Esophagus muscularis mucosa (tissue), 4 donors: Measurements from ENCODE around the gene ANKRD18A. TPM values are rescaled to one million over a fixed set of nuclear protein-coding genes. Genes with fewer than 3 reads are reported as not detected.
A peak's percentile ranks its signal among the peaks of the same experiment; 100 is the strongest.
"Not testable (repeated sequence)": the region's sequence is repeated elsewhere in the genome, so short reads cannot be mapped to it uniquely, and the experiment has no call there.

Experiments used
- DNase-seq: peaks from one replicate; pipeline ENCODE4 v3.0.0-alpha.2; 2017; ENCODE audit errors: extremely low spot score
- H3K27ac ChIP-seq, 4 donors: fragments of 200-600 bp; sonication (generic); replicated peaks in 1 of 4; 1 replicate in 3 of 4; 2 replicates in 1 of 4; pipeline ENCODE4 v1.5.1; 2016 to 2019; ENCODE audit warnings: mild to moderate bottlenecking in 1 of 4
- H3K27me3 ChIP-seq, 4 donors: fragments of 200-600 bp; sonication (generic); one replicate each; pipeline versions ENCODE4 v1.5.1 to v1.6.0; 2016 to 2019
- H3K36me3 ChIP-seq, 4 donors: fragments of 200-600 bp; sonication (generic); one replicate each; pipeline ENCODE4 v1.5.1; 2016 to 2019
- H3K4me1 ChIP-seq, 4 donors: fragments of 200-600 bp; sonication (generic); one replicate each; pipeline ENCODE4 v1.5.1; 2016 to 2019
- H3K4me3 ChIP-seq, 4 donors: fragments of 200-600 bp; sonication (generic); 1 replicate in 2 of 4; 2 replicates in 2 of 4; pipeline ENCODE4 v1.5.1; 2016 to 2019; ENCODE audit warnings: mild to moderate bottlenecking in 4 of 4, moderate library complexity in 1 of 4
- H3K9me3 ChIP-seq, 4 donors: fragments of 200-600 bp; sonication (generic); 1 replicate in 3 of 4; 2 replicates in 1 of 4; pipeline ENCODE4 v1.5.1; 2016 to 2019
- EP300 ChIP-seq: sonication (generic); formaldehyde crosslinking; IDR thresholded peaks from one replicate; pipeline ENCODE4 v1.6.1; 2017; ENCODE audit warnings: antibody characterized with exemption
- POLR2A ChIP-seq: fragments of 450-650 bp; IDR thresholded peaks from one replicate; pipeline ENCODE4 v1.6.1; 2017; ENCODE audit warnings: antibody characterized with exemption, moderate library complexity, mild to moderate bottlenecking, low read depth
- POLR2AphosphoS5 ChIP-seq, 2 donors: sonication (generic); formaldehyde crosslinking; IDR thresholded peaks; one replicate each; pipeline ENCODE4 v1.6.1; 2017; ENCODE audit warnings: antibody characterized with exemption in 2 of 2
- WGBS: methylation state at CpG from one replicate; pipeline ENCODE4 v1.1.5; 2018; 5-methylcytosine and 5-hydroxymethylcytosine counted together
- intact Hi-C: fragments of 100-400 bp; cut with DNase I; formaldehyde crosslinking; loops from one replicate; pipeline ENCODE4 v1.15.1; 2023
- total RNA-seq, 4 donors: library from RNA; depleted of rRNA; stranded (reverse); fragments of >200 nt; gene quantifications; one replicate each; pipeline versions ENCODE4 v1.1.0 to v1.2.1, GENCODE V29; 2016
- TF ChIP-seq, protein P1 (sequence below), 3 experiments: fragments of 200-600 bp in 2 of 3; fragments of 450-650 bp in 1 of 3; sonication (generic) in 2 of 3; IDR thresholded peaks; one replicate each; pipeline ENCODE4 v1.5.1; 2017 to 2019; ENCODE audit warnings: antibody characterized with exemption in 3 of 3, mild to moderate bottlenecking in 2 of 3, moderate library complexity in 1 of 3

ANKRD18A gene
- total RNA-seq, 4 donors from 2014 or later = 0.11 to 0.58 (median 0.17) TPM; not detected in 1

DNA sequence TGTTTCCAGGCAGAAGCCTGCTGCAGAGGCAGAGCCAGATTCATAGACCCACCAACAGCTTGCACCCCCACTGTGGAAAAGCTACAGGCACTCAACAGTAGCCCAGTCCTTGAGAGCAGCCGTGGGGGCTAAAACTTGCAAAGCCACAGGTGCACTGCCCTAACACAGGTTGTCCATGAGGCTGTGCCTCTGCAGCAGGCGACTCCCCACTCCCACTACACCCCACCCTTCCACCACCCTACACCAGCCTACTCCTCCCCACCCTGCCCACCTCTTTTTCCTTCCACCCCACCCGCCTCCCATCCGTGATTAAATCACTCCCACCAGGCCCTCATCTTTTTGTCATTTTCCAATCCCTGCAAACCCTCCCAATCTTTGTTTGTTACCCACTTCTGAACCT lies 55.2 kb downstream of the ANKRD18A start:
- intact Hi-C loops = not testable (repeated sequence)

DNA sequence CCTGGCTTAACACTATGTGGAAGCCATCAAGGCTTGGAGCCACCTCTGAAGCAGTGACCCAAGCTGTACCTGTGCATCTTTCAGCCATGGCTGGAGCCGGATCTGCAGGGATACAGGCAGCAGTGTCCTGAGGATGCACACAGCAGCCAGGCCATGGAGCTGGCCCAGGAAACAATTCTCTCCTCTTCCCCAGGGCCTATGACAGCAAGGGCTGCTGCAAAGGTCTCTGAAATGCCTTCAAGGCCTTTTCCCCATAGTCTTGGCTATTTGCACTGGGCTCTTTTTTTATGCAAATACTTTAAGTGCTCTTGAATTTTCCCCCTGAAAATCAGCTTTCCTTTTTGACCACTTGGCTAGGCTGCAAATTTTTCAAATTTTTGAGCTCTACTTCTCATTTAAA lies 56.5 kb downstream of the ANKRD18A start:
- WGBS = no CpG with 5 or more reads among the region's 1 CpG
- DNase-seq, H3K4me1 ChIP-seq, H3K9me3 ChIP-seq, intact Hi-C loops, H3K36me3 ChIP-seq, H3K4me3 ChIP-seq, H3K27me3 ChIP-seq, H3K27ac ChIP-seq: not testable (repeated sequence)

More for the DNA sequence above, 55.2 kb downstream of the ANKRD18A start:
- WGBS = 90% methylated on average over 2 of the region's 4 CpGs
- not testable (repeated sequence) for DNase-seq, H3K4me3 ChIP-seq, H3K4me1 ChIP-seq, H3K9me3 ChIP-seq, H3K36me3 ChIP-seq, H3K27me3 ChIP-seq, H3K27ac ChIP-seq

GRCh38 chr9:38561134-38561533 lies 59.3 kb downstream of the ANKRD18A start:
- H3K4me1 ChIP-seq, DNase-seq, H3K4me3 ChIP-seq, intact Hi-C loops, H3K27me3 ChIP-seq, H3K9me3 ChIP-seq, H3K27ac ChIP-seq, H3K36me3 ChIP-seq: not testable (repeated sequence)
- 59% methylated on average over 2 of the region's 2 CpGs for WGBS

DNA sequence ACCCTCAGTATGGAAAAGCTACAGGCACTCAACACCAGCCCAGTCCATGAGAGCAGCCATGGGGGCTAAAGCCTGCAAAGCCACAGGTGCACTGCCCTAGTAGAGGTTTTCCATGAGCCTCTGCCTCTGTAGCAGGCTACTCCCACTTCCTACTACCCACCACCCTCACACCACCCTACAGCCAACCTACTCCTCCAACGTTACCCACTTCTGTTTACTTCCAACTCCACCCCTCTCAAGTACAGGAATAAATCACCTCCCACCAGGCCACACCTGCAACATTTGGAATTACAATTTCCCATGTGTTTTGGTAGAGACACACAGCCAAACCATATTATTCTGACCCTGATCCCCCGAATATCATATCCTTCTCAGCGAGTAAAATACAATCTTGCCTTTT lies 61.2 kb downstream of the ANKRD18A start:
- DNase-seq, H3K27me3 ChIP-seq, H3K36me3 ChIP-seq, H3K27ac ChIP-seq, intact Hi-C loops, H3K4me1 ChIP-seq, H3K9me3 ChIP-seq, H3K4me3 ChIP-seq: not testable (repeated sequence)
- WGBS = 57% methylated on average over 3 of the region's 3 CpGs

GRCh38 chr9:38557746-38558145 lies 62.6 kb downstream of the ANKRD18A start:
- H3K27me3 ChIP-seq, H3K27ac ChIP-seq, H3K36me3 ChIP-seq, intact Hi-C loops, H3K4me1 ChIP-seq, H3K4me3 ChIP-seq, H3K9me3 ChIP-seq: not testable (repeated sequence)
- DNase-seq = peak; percentile 50
- WGBS = 72% methylated on average over 1 of the region's 1 CpG

DNA sequence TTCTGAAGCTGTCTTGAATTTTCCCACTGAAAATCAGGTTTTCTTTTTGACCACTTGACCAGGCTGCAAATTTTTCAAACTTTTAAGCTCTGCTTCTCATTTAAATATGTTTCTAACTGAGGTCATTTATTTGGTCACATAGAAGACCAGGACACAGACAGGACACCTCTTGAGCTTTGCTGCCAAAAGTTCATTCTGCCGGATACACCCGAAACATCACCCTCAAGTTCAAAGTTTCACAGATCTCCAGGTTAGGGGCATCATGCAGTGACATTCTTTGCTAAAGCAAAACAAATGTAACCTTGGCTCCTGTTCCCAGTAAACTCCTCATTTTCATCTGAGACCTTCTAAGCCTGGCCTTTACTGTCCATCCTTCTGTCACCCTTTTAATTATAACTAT lies 65.4 kb downstream of the ANKRD18A start:
- H3K27me3 ChIP-seq, H3K36me3 ChIP-seq, H3K4me1 ChIP-seq, H3K9me3 ChIP-seq, H3K27ac ChIP-seq, intact Hi-C loops, DNase-seq, H3K4me3 ChIP-seq: not testable (repeated sequence)
- WGBS = 100% methylated on average over 2 of the region's 2 CpGs

DNA sequence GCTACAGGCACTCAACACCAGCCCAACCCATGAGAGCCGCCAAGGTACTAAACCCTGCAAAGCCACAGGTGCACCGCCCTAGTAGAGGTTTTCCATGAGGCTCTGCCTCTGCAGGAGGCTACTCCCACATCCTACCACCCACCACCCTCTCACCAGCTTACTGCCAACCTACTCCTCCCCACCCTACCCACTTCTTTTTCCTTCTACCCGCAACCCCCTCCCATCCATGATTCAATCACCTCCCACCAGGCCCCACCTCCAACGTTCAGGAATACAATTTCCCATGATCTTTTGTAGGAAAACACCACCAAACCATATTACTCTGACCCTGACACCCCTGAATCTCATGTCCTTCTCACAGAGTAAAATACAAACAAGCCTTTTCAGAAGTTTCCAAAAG lies 67.4 kb downstream of the ANKRD18A start:
- H3K36me3 ChIP-seq = not testable (repeated sequence)

GRCh38 chr9:38546497-38547163 lies 73.8 kb downstream of the ANKRD18A start:
- H3K9me3 ChIP-seq, H3K4me3 ChIP-seq, intact Hi-C loops, H3K4me1 ChIP-seq, H3K36me3 ChIP-seq, H3K27ac ChIP-seq, H3K27me3 ChIP-seq: not testable (repeated sequence)
- WGBS = no CpG with 5 or more reads among the region's 2 CpGs
- peak; percentile 57 for DNase-seq

More for the DNA sequence above, 67.4 kb downstream of the ANKRD18A start:
- H3K27ac ChIP-seq, intact Hi-C loops, H3K27me3 ChIP-seq, H3K4me1 ChIP-seq, H3K9me3 ChIP-seq, H3K4me3 ChIP-seq: not testable (repeated sequence)
- 93% methylated on average over 4 of the region's 4 CpGs for WGBS
- peak; percentile 42 for DNase-seq

DNA sequence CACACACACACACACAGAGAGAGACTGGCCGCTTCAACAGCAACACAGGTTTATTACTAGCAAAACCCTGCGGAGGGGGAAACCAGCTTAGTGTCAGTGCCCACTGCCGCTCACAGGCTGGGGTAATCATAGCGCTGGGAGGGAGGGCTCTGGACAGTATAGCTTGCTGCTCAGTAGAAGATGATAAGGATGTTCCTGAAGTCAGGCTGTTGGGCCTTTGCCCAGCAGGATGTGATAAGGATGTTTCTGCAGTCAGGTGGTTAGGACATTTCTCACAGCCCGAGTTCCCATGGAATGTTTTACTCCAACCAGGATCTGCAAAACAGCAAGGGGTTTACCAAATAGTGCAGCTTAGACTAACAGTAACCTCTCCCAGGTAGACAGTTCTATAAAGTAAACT lies 79.9 kb downstream of the ANKRD18A start:
- WGBS = 48% methylated on average over 4 of the region's 5 CpGs
- H3K27ac ChIP-seq, intact Hi-C loops, H3K4me3 ChIP-seq, H3K4me1 ChIP-seq, H3K36me3 ChIP-seq, H3K27me3 ChIP-seq, H3K9me3 ChIP-seq: not testable (repeated sequence)
- DNase-seq = peak; percentile 37

GRCh38 chr9:38529317-38529716 lies 91.1 kb downstream of the ANKRD18A start:
- no peak for TF ChIP-seq EP300
- no peak for TF ChIP-seq POLR2A
- no peak for TF ChIP-seq POLR2AphosphoS5 (IDR thresholded peaks at IDR 0.05)
- TF ChIP-seq, protein P1, sequence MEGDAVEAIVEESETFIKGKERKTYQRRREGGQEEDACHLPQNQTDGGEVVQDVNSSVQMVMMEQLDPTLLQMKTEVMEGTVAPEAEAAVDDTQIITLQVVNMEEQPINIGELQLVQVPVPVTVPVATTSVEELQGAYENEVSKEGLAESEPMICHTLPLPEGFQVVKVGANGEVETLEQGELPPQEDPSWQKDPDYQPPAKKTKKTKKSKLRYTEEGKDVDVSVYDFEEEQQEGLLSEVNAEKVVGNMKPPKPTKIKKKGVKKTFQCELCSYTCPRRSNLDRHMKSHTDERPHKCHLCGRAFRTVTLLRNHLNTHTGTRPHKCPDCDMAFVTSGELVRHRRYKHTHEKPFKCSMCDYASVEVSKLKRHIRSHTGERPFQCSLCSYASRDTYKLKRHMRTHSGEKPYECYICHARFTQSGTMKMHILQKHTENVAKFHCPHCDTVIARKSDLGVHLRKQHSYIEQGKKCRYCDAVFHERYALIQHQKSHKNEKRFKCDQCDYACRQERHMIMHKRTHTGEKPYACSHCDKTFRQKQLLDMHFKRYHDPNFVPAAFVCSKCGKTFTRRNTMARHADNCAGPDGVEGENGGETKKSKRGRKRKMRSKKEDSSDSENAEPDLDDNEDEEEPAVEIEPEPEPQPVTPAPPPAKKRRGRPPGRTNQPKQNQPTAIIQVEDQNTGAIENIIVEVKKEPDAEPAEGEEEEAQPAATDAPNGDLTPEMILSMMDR (IDR thresholded peaks at IDR 0.05) = no peak
- H3K4me3 ChIP-seq = no peak overlapping the region
- no peak for DNase-seq
- H3K27ac ChIP-seq = no peak overlapping the region
- intact Hi-C loops = no loop called here
- H3K27me3 ChIP-seq = peaks cover 0 to 19% (median 0%) of the 10 kb centered on the region in 4 donors
- H3K9me3 ChIP-seq = peaks cover 0 to 9% (median 7%) of the 10 kb centered on the region in 4 donors
- H3K36me3 ChIP-seq = no peaks in the 10 kb centered on the region
- H3K4me1 ChIP-seq = no peaks in the 10 kb centered on the region
